RWPE1 (cell line): Measurements from ENCODE around the gene LDB1.
A peak's percentile ranks its signal among the peaks of the same experiment; 100 is the strongest.

Source experiments
- CTCF ChIA-PET: fragments of 350-600 bp; sonication (Branson Sonifier 250); formaldehyde crosslinking; extraction: SDS; loops from one replicate; lab custom pipeline; 2021; lab: Yijun Ruan, JAX
- POLR2A ChIA-PET: fragments of 400-600 bp; formaldehyde crosslinking; extraction: SDS; loops from one replicate; lab custom pipeline; 2020; ENCODE audit warnings: antibody characterized with exemption; ENCODE audit not compliant: low non-redundant PET; lab: Yijun Ruan, JAX
- DNase-seq: peaks from one replicate; pipeline ENCODE4 v3.0.0; 2012; ENCODE audit warnings: low spot score
- H3K27ac ChIP-seq: fragments of 450-650 bp; 2 replicates; pipeline ENCODE4 v1.5.1; 2017
- TF ChIP-seq, protein P1 (sequence below): fragments of 450-650 bp; conservative IDR thresholded peaks from 2 replicates; pipeline ENCODE4 v1.5.1; 2017; ENCODE audit warnings: low read depth, mild to moderate bottlenecking

LDB1 gene

DNA sequence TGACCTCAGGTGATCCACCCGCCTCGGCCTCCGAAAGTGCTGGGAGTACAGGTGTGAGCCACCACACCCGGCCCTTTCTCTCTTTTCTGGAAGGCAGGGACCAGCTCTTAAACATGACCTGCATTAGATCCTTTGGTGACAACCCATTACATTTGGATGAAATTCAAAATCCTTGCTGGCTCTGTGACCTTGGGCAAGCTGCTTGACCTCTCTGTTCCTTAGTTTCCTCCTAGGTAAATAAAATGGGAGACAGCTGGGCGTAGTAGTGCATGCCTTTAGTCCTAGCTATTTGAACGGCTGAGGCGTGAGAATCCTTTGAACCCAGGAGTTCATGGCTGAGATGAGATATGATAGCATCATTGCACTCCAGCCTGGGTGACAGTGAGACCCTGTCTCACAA is 23.7 kb downstream of the LDB1 start:
- CTCF ChIA-PET: interaction anchor here (0.6 kb wide), 2 partner anchors 23 to 949 kb away, joined by 3 read pairs; no protein-coding TSS in a partner anchor
- POLR2A ChIA-PET: interaction anchor here (0.5 kb wide), 1 partner anchor 62 kb away, joined by 9 read pairs; no protein-coding TSS in a partner anchor

DNA sequence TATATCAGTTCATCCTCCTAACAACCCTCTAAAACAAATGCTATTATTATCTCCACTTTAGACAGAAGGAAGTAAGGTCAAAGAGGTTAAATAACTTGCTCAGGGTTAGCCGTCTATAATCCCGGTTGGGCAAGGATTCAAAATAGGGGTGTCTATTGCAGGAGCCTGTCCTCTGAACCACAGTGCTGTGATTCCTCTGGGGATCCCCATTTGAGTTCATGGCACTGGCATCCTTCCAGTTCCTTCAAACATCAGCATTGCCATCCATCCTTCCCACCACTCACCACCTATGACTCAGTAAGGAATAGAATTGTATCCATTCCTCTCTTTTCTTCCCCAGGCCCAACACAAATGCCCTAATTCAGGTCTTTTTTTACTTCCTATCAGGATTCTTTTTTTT is 29.4 kb downstream of the LDB1 start:
- CTCF ChIA-PET: no interaction called here
- H3K27ac ChIP-seq: no peak overlapping the region
- peak; percentile 70 for DNase-seq
- TF ChIP-seq, protein P1, sequence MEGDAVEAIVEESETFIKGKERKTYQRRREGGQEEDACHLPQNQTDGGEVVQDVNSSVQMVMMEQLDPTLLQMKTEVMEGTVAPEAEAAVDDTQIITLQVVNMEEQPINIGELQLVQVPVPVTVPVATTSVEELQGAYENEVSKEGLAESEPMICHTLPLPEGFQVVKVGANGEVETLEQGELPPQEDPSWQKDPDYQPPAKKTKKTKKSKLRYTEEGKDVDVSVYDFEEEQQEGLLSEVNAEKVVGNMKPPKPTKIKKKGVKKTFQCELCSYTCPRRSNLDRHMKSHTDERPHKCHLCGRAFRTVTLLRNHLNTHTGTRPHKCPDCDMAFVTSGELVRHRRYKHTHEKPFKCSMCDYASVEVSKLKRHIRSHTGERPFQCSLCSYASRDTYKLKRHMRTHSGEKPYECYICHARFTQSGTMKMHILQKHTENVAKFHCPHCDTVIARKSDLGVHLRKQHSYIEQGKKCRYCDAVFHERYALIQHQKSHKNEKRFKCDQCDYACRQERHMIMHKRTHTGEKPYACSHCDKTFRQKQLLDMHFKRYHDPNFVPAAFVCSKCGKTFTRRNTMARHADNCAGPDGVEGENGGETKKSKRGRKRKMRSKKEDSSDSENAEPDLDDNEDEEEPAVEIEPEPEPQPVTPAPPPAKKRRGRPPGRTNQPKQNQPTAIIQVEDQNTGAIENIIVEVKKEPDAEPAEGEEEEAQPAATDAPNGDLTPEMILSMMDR: no peak
- POLR2A ChIA-PET: no interaction called here

More for the DNA sequence above, 23.7 kb downstream of the LDB1 start:
- no peak for DNase-seq
- H3K27ac ChIP-seq: no peak overlapping the region
- TF ChIP-seq, protein P1: no peak

DNA sequence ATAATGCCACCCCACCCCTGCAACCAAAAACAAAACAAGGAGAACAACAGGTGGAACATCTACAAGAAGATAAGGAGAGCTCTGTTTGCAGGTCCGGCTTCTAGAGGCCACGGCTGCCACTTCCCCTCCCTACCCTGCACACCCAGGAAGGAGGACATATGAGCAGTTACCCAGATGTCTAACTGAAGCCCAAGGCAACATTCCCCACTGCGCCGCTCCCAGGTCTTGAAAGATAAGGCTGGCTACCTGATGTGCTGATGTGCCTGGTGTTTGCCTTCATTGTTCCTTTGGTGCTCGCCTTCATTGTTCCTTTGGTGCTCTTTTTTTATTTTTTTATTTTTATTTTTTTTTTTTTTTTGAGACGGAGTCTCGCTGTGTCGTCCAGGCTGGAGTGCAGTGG is 34.0 kb downstream of the LDB1 start:
- ChIA-PET CTCF (interaction anchor here (0.6 to 1.6 kb wide), 4 partner anchors 13 to 242 kb away, joined by 3 to 6 read pairs (median 4); partner anchors contain the start of gene KCNIP2), POLR2A (interaction anchor here (0.7 kb wide), 1 partner anchor 9 kb away, joined by 3 read pairs; no protein-coding TSS in a partner anchor)
- DNase-seq: no peak
- TF ChIP-seq, protein P1: no peak
- no peak overlapping the region for H3K27ac ChIP-seq

DNA sequence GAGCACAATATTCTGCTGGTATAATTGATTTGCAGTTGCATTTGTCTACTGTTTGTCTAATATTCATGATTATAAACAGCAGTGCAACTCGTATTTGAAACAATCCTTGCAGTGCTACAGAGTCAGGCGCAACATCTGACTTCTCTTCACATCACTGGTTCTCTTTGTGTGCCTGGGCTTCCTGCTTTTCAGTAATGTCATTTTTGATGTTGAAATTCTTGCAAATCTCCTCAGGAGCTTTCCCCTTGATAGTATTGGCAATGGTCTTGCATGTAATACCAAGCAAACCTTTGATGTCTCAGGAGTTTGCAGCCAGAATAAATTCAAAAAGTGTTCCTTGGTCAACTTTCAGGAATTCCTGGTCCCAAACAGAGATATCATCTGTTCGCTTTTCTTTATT is 34.8 kb downstream of the LDB1 start:
- TF ChIP-seq, protein P1: no peak
- ChIA-PET CTCF (interaction anchor here (1.0 kb wide), 1 partner anchor 13 kb away, joined by 3 read pairs; no protein-coding TSS in a partner anchor), POLR2A (no interaction called here)
- no peak overlapping the region for H3K27ac ChIP-seq
- no peak for DNase-seq

DNA sequence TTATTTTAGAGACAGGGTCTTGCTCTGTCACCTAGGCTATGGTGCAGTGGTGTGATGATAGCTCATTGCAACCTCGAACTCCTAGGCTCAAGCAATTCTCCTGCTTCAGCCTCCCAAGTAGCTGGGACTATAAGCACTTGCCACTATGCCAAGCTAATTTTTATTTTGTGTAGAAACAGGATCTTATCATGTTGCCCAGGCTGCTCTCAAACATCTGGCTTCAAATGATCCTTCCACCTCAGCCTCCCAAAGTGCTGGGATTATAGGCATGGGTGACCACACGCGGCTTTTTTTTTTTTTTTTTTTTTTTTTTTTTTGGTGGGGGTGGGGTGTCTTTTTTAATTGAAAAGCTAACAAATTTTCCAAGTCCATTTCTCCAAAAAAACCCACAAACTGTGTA is 36.6 kb downstream of the LDB1 start:
- H3K27ac ChIP-seq: no peak overlapping the region
- CTCF ChIA-PET: interaction anchor here (0.6 to 1.7 kb wide), 3 partner anchors 10 to 17 kb away, joined by 3 to 17 read pairs (median 8); no protein-coding TSS in a partner anchor
- POLR2A ChIA-PET: no interaction called here
- DNase-seq: no peak
- TF ChIP-seq, protein P1: no peak

DNA sequence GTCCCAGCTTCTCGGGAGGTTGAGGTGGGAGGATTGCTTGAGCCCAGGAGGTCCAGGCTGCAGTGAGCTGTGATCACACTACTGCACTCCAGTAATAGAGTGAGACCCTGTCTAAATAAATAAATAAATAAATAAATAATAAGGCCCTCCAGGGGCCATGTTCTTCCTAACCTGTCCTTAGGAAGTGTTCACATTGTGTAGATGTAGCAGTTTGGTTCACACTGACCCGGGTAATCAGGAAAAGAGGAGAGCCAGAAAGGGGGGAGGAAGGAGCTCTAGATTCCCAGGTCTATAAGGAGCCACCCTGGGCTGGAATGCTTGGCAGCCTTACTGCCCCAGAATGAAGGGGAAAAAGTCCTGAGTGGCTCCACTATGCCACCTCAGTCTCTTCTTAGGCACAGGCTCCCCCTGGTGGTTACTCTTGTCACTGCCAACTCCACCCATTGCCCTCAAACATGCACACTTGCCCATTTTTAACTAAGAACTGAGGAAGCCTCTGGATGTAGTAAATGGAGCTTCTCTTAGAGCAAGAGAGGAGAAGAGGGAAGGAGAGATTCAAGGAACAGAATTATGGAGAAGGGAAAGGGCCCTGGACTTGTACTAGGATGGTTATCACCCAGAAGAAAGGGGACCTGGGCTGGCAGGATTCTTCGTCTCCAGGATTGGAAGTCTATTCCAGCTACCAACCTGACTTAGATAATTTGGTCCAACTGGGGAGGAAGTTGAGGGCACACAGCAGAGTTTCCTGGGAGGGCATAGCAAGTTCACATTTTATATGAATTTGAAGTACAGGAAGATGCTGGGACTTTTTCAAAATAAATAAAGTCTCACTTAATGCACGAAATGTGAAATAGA is 47.3 kb downstream of the LDB1 start:
- peak; percentile 74 for DNase-seq
- TF ChIP-seq, protein P1: peak; percentile 92
- ChIA-PET CTCF (interaction anchor here (0.5 to 3.0 kb wide), 27 partner anchors 8 to 483 kb away, joined by 3 to 19 read pairs (median 3); no protein-coding TSS in a partner anchor), POLR2A (no interaction called here)
- H3K27ac ChIP-seq: peak overlapping the region; percentile 6; the same call in 1 of the 2 replicates
